Measurements from ENCODE around the gene BTC.

DNA sequence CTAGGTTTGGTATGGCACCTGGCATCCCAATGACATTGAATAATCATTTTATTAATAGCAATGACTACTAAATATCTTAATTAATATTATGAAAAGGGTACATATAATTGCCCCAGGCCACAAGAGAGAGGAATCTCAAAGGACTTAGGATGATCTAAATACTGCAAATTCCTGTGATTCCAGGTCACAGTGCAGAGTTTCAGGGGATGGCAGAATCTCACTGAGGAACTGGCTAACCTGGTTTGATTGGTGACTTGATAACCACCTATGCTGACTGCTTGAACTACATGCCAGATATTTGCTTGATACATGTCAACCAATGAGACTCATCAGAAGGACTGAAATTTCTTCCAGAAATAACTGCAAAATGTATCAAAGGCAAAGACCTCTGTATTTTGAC is 37.2 kb downstream of the BTC start:
- TF ChIP-seq, protein P1, sequence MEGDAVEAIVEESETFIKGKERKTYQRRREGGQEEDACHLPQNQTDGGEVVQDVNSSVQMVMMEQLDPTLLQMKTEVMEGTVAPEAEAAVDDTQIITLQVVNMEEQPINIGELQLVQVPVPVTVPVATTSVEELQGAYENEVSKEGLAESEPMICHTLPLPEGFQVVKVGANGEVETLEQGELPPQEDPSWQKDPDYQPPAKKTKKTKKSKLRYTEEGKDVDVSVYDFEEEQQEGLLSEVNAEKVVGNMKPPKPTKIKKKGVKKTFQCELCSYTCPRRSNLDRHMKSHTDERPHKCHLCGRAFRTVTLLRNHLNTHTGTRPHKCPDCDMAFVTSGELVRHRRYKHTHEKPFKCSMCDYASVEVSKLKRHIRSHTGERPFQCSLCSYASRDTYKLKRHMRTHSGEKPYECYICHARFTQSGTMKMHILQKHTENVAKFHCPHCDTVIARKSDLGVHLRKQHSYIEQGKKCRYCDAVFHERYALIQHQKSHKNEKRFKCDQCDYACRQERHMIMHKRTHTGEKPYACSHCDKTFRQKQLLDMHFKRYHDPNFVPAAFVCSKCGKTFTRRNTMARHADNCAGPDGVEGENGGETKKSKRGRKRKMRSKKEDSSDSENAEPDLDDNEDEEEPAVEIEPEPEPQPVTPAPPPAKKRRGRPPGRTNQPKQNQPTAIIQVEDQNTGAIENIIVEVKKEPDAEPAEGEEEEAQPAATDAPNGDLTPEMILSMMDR (IDR thresholded peaks at IDR 0.05 in 4 of 5, conservative IDR thresholded peaks at IDR 0.05 in 1 of 5): no peak
- TF ChIP-seq POLR2A (IDR thresholded peaks at IDR 0.05): no peak
